OCI-LY7 (cell line): Measurements from ENCODE around the gene MAPK8IP1. TPM values are rescaled to one million over a fixed set of nuclear protein-coding genes. Genes with fewer than 3 reads are reported as not detected.

ENCODE experiments used
- BruUV-seq: library from RNA; stranded (reverse); fragments of 400-500 nt; replicated peaks from 2 replicates; lab custom pipeline; 2021; lab: Mats Ljungman, UMichigan
- CTCF ChIA-PET: fragments of 300-600 bp; sonication (Branson Sonifier 250); formaldehyde crosslinking; loops from one replicate; lab custom pipeline; 2022; ENCODE audit warnings: antibody characterized with exemption; ENCODE audit not compliant: unreplicated experiment; lab: Charles Lee
- POLR2A ChIA-PET: fragments of 300-600 bp; sonication (Branson Sonifier 250); formaldehyde crosslinking; loops from one replicate; lab custom pipeline; 2022; ENCODE audit warnings: antibody characterized with exemption; lab: Charles Lee
- DNase-seq: peaks from one replicate; pipeline ENCODE4 v3.0.0-alpha.2; 2015; ENCODE audit warnings: low spot score
- H2AFZ ChIP-seq: fragments of 200-600 bp; sonication (generic), shearing (Covaris generic); 2 replicates; pipeline ENCODE4 v1.6.1; 2014; ENCODE audit warnings: mild to moderate bottlenecking, antibody characterized with exemption, low read length, moderate library complexity
- H3K27ac ChIP-seq: fragments of 200-600 bp; sonication (generic); 2 replicates; pipeline ENCODE4 v1.5.1; 2014; ENCODE audit warnings: mixed run types, low read depth, mild to moderate bottlenecking, moderate library complexity, low read length, inconsistent platforms; ENCODE audit not compliant: poor library complexity, severe bottlenecking
- H3K36me3 ChIP-seq: fragments of 200-600 bp; sonication (generic); 2 replicates; pipeline ENCODE4 v1.6.1; 2014; ENCODE audit warnings: mild to moderate bottlenecking, antibody characterized with exemption, low read length, moderate library complexity, mixed read lengths; ENCODE audit not compliant: insufficient read depth
- H3K4me1 ChIP-seq: fragments of 200-600 bp; sonication (generic); 2 replicates; pipeline ENCODE4 v1.5.1; 2014; ENCODE audit warnings: mild to moderate bottlenecking, low read length; ENCODE audit not compliant: insufficient read depth, poor library complexity, severe bottlenecking
- H3K4me2 ChIP-seq: fragments of 200-600 bp; sonication (generic); 2 replicates; pipeline ENCODE4 v1.6.1; 2014; ENCODE audit warnings: mild to moderate bottlenecking, low read length
- H3K4me3 ChIP-seq: fragments of 200-600 bp; sonication (generic); 2 replicates; pipeline ENCODE4 v1.5.1; 2014; ENCODE audit warnings: mild to moderate bottlenecking, low read depth, low read length; ENCODE audit not compliant: poor library complexity, severe bottlenecking
- H3K79me2 ChIP-seq: fragments of 200-600 bp; sonication (generic); 2 replicates; pipeline ENCODE4 v1.6.1; 2016; ENCODE audit warnings: low read depth, mild to moderate bottlenecking, low read length, moderate library complexity, mixed read lengths; ENCODE audit not compliant: insufficient read depth
- H3K9me2 ChIP-seq: fragments of 200-600 bp; sonication (generic); 2 replicates; pipeline ENCODE4 v1.6.1; 2016; ENCODE audit warnings: mild to moderate bottlenecking, low read length, mixed read lengths; ENCODE audit not compliant: insufficient read depth
- H3K9me3 ChIP-seq: fragments of 200-600 bp; sonication (generic); 2 replicates; pipeline ENCODE4 v1.6.1; 2014; ENCODE audit warnings: mild to moderate bottlenecking, mixed run types, low read length, mixed read lengths
- H4K20me1 ChIP-seq: fragments of 200-600 bp; sonication (generic); 2 replicates; pipeline ENCODE4 v1.6.1; 2014; ENCODE audit warnings: mild to moderate bottlenecking, antibody characterized with exemption, low read length, moderate library complexity, mixed read lengths; ENCODE audit not compliant: insufficient read depth
- EZH2phosphoT487 ChIP-seq: fragments of 200-600 bp; sonication (generic); IDR thresholded peaks from 2 replicates; pipeline ENCODE4 v1.6.1; 2018; ENCODE audit warnings: low read depth, borderline replicate concordance, mild to moderate bottlenecking, mixed run types, antibody characterized with exemption, low read length, moderate library complexity, mixed read lengths
- intact Hi-C: fragments of 100-400 bp; cut with micrococcal nuclease; formaldehyde crosslinking; loops from one replicate; pipeline ENCODE4 v1.10.0; 2022; ENCODE audit not compliant: unreplicated experiment
- total RNA-seq, 2 experiments: library from RNA; depleted of rRNA in 1 of 2; stranded (reverse); fragments of >200 nt in 1 of 2; shearing (Covaris generic) in 1 of 2; gene quantifications; 2 replicates each; pipeline ENCODE4 v1.2.3, GENCODE V29; 2014 to 2022
- TF ChIP-seq, protein P1 (sequence below): fragments of 200-600 bp; sonication (generic); conservative IDR thresholded peaks from 2 replicates; pipeline ENCODE4 v1.5.1; 2014; ENCODE audit warnings: mild to moderate bottlenecking, antibody characterized with exemption, low read length, moderate library complexity, mixed read lengths

Gene MAPK8IP1
- total RNA-seq, 2 experiments from 2014 or later, result 2.2 TPM

DNA sequence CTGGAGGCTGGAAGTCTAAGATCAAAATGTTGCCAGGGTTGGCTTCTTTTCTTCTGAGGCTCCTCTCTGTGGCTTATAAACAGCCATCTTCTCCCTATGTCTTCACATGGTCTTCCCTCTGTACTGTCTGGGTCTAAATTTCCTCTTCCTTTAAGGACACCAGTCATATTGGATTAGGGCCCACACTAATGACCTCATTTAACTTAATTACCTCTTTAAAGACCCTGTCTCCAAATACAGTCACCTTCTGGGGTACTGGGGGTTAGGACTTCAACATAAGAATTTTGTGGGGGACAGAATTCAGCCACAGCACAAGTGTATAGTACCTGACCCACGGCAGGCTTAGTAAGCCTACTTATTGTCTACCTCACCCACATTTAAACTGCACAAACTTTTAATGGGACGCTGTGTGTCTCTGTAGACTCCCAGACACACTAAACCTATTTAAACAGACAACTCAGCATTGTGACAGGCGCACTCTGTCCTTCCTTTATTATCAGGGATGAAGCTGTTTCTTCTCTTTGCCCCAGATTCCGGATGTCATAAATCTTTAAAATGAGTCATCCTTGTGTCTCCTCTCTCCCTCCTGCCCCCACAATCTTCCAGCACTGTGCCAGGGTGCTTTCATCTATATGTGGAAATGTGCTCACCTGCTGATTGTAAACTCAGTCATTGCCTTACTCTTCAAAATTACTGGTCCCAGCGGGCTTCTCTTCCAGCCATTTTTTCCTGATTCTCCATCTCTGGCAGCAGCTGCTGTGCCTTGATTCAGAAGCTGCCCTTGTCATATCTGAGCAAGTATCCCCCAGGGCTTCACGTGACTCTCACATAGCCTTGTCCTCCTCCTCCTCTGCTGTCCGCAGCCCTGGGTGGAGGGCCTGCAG is 5.4 kb upstream of the MAPK8IP1 start:
- no peaks in the 10 kb centered on the region for H3K9me2 ChIP-seq
- peaks cover 5% of the 10 kb centered on the region; the same call in 1 of the 2 replicates for H3K36me3 ChIP-seq
- H3K79me2 ChIP-seq, result no peaks in the 10 kb centered on the region
- no TSS peak for BruUV-seq
- H3K4me1 ChIP-seq, result no peaks in the 10 kb centered on the region
- ChIA-PET CTCF (no interaction called here), POLR2A (interaction anchor here (0.5 kb wide), 1 partner anchor 494 kb away, joined by 5 read pairs; no protein-coding TSS in a partner anchor)
- no peaks in the 10 kb centered on the region for H4K20me1 ChIP-seq
- TF ChIP-seq EZH2phosphoT487, result no peak
- TF ChIP-seq, protein P1, sequence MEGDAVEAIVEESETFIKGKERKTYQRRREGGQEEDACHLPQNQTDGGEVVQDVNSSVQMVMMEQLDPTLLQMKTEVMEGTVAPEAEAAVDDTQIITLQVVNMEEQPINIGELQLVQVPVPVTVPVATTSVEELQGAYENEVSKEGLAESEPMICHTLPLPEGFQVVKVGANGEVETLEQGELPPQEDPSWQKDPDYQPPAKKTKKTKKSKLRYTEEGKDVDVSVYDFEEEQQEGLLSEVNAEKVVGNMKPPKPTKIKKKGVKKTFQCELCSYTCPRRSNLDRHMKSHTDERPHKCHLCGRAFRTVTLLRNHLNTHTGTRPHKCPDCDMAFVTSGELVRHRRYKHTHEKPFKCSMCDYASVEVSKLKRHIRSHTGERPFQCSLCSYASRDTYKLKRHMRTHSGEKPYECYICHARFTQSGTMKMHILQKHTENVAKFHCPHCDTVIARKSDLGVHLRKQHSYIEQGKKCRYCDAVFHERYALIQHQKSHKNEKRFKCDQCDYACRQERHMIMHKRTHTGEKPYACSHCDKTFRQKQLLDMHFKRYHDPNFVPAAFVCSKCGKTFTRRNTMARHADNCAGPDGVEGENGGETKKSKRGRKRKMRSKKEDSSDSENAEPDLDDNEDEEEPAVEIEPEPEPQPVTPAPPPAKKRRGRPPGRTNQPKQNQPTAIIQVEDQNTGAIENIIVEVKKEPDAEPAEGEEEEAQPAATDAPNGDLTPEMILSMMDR, result no peak
- no peaks in the 10 kb centered on the region for H3K9me3 ChIP-seq
- H2AFZ ChIP-seq, result no peak overlapping the region
- no peak overlapping the region for H3K27ac ChIP-seq
- no peak overlapping the region for H3K4me2 ChIP-seq
- DNase-seq, result no peak
- intact Hi-C loops, result no loop called here
- H3K4me3 ChIP-seq, result no peak overlapping the region

DNA sequence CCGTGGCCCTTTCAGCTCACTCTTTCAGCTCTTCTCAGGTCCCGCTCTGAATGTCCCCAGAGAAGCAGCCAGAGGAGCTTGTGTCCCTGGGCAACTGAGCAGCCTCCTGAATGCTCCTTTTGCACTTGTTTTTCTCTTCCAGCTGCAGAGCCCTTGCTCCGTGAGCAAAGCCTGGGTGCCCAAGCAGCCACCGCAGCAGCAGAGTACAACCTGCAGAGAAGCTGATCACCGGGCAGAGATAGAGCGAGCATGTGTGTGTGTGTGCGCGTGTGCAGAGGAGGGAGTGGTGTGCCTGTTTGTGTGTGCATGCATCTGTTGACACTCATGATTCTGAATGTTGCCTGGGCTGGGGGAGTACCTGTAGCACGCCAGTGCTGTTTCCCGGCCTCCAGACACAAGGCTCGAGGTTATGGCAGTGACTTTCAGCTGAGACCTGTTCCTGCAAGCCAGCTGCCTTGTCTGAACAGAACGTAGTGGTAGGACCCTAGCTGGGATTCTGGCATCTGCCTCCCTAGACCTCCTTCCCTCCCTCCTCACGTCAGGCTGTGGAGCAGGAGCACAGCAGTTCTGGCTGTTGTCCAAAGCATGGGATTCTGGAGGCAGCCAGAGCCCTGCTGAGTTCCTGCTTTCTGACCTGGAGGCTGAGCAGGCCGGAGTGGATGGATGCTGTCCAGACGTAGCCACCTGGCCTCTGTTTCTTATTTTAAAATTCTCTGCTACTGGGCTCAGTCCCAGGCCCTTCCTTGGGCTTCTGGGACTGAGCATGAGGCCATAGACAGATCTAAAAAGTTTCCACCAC is 4.5 kb upstream of the MAPK8IP1 start:
- ChIA-PET CTCF (no interaction called here), POLR2A (no interaction called here)
- no peak overlapping the region for H3K27ac ChIP-seq
- H3K4me2 ChIP-seq, result no peak overlapping the region
- no peaks in the 10 kb centered on the region for H3K79me2 ChIP-seq
- intact Hi-C loops, result no loop called here
- H2AFZ ChIP-seq, result no peak overlapping the region
- no peaks in the 10 kb centered on the region; the same call in 1 of the 2 replicates for H3K36me3 ChIP-seq
- no peak for DNase-seq
- no peaks in the 10 kb centered on the region for H4K20me1 ChIP-seq
- TF ChIP-seq EZH2phosphoT487, result no peak
- TF ChIP-seq, protein P1, result no peak
- BruUV-seq, result no TSS peak
- no peaks in the 10 kb centered on the region for H3K4me1 ChIP-seq
- H3K9me3 ChIP-seq, result no peaks in the 10 kb centered on the region
- H3K9me2 ChIP-seq, result no peaks in the 10 kb centered on the region
- H3K4me3 ChIP-seq, result no peak overlapping the region
